RCC 7860 (cell line): ENCODE results near the gene PHKA2.

Source experiments
- DNase-seq: peaks from one replicate; pipeline ENCODE4 v3.0.0-alpha.2; 2015; ENCODE audit warnings: low spot score
- FAIRE-seq: peaks from 2 replicates; lab custom pipeline; 2012; peaks lifted over from hg19 to GRCh38; lab: Jason Lieb, UNC

Gene PHKA2

DNA sequence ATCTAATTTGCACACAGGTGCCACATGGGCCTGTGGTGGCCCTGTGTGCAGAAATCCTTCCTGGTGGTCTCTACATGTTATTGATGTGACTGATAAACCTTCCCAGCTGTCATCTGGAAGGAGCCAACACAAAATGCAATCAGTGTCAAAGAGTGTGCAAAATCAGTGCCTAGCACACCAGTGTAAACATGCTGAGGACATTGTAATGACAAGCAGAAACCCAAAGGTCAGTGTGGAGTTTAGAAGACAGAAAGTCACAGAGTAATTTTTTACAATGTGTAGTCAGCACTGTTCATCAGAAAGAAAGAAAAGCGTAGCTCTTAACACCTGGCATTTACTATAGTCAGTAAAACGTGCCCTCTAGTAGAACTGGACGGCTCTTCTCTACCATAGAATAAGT is 50.3 kb downstream of the PHKA2 start:
- FAIRE-seq (no peak), DNase-seq (no peak)

DNA sequence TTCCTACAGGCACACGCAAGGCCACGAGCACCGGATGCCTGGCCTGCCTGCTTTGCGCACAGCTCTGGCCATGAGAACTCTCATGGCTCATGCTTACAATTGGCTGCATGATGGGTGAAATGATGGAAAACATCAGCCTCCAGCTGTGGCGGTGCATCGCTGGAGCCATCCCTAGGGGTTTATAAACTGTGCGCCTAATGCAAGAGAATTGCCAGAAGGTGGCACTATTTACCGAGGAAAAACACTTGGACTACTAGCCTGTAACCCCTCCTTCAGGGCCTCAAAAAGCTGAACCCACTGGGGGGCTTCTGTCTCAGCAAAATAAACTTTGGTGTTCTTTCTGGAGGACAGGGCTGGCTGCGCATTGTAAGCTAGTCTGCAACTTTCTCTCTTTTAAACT is 51.9 kb downstream of the PHKA2 start:
- DNase-seq (peak; percentile 6), FAIRE-seq (no peak)

- no peak for FAIRE-seq
Observed at GRCh38 chrX:18929775-18930174, 54.1 kb downstream of the PHKA2 start.

GRCh38 chrX:18927558-18927957 is 56.4 kb downstream of the PHKA2 start:
- FAIRE-seq (no peak), DNase-seq (no peak)

More at GRCh38 chrX:18929775-18930174, 54.1 kb downstream of the PHKA2 start:
- no peak for DNase-seq

- no peak for FAIRE-seq
- no peak for DNase-seq
Observed at GRCh38 chrX:18924507-18925088, 59.3 kb downstream of the PHKA2 start.

- no peak for FAIRE-seq
- no peak for DNase-seq
Observed at GRCh38 chrX:18920566-18920965, 63.3 kb downstream of the PHKA2 start.

DNA sequence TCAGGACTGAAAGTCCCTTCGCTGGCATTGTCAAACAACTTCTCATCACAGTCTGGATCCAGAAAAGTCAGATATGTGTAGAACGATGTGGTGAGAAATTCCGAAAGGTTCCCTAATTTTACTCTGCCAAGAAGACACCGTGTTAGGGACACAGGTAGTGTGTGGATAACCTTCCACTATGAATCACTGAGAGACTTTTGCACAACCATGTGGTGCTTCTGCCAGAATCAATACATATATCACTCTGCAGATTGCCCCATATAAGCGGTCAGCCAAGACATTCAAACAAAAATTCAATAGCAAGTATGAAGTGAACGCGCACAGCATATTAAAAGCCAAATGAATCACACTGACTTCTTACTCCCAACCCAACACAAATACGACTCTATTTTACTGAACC is 63.8 kb downstream of the PHKA2 start:
- no peak for FAIRE-seq

GRCh38 chrX:18917831-18918230 is 66.1 kb downstream of the PHKA2 start:
- DNase-seq (no peak), FAIRE-seq (no peak)

More for the DNA sequence above, 63.8 kb downstream of the PHKA2 start:
- no peak for DNase-seq

- DNase-seq (no peak), FAIRE-seq (no peak)
Observed at GRCh38 chrX:18906286-18906685, 77.6 kb downstream of the PHKA2 start.

GRCh38 chrX:18900401-18900976 is 83.4 kb downstream of the PHKA2 start:
- FAIRE-seq (no peak), DNase-seq (no peak)

GRCh38 chrX:18899796-18900380 is 84.0 kb downstream of the PHKA2 start:
- FAIRE-seq (no peak), DNase-seq (no peak)

DNA sequence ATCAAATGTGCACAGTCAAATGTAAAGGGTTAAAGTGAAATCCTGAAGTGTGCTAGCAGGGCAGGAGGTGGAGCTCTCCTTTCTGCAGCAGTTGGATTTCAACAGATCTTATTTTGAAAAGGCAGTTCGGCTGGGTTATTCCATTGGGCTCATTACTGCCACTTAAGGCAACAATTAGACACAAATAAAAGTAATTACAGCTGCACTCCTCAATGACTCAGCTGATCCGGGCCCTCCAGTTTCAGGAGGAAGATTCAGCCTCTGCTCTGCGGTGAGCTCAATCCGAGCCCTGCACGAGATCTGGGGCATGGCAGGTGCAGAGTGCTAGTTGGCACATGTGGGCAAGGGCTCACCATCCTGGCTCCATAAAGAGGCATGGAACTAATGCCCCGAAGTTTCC is 85.4 kb downstream of the PHKA2 start:
- DNase-seq (no peak), FAIRE-seq (no peak)

DNA sequence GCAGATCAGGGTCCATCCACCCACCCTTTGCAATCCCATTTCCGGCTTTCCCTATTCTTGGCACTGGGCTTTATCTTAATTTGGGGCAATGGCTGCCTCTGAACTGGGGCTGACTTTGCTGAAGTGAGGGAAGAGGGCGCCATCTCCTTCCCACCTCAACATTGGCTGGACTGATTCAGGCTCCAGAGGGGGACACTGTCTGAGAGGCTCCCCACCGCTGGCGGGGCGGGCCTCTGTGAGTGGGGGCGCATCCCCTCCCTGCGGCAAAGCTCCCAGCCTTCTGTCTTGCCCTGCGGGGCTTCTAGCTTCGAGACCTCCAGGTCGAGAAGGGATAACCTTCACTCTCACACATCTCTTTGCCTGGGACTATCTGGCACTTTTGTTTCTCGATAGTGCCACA is 85.8 kb downstream of the PHKA2 start:
- FAIRE-seq (no peak), DNase-seq (no peak)

DNA sequence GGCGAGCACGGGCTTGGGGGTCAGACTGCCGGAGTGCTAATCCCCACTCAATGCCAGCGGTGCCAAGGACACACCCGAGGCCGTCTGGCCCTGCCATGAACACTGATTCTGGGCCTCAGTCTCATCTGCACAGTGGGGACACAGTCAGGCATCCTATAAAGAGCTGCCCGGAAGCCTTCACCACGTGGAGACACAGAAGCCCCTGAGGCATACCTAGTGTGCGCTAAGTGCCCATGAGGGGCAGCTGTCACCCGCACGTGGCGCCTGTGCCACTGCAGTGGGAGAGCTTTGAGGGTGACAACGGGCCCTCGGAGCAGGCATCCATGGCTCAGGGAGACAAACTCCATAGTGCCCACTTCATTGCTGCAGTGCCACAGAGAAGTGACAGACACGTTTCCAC is 86.3 kb downstream of the PHKA2 start:
- no peak for DNase-seq
- no peak for FAIRE-seq

GRCh38 chrX:18896680-18897544 is 87.0 kb downstream of the PHKA2 start:
- no peak for FAIRE-seq
- DNase-seq = no peak

DNA sequence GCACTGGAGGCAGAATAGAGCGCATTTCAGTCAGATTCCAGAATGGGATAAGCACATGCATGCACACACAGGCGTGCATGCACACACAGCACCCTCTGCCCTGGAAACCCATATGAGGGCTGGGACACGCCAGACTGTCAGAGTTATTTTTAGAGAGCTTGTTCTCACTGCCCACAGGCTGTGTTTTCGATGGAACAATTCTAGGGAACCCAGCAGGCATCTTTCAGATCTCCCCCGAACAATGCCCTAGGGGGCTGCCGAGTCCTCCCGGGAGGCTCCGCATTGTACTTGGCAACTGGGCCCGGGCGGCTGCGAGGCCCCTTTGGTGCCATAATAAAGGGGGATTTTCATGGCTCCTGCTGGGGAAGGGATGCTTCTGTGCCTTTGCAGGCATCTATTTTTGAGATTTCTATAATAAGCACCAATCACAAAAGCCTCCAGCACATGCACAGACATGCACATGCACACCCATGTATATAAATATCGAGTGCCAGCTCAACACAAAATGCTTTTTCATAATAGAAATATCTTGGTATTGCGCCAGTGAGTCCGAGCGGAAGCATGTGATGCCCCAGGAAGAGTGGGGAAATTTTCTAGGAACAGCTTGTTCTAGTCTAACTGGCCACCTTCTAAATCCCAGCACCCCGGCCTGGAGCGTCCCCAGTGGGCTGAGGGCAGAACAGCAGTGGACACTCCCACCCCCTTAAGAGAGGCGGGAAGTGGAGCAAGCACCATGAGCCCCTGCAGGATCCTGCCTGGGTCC is 88.5 kb downstream of the PHKA2 start:
- no peak for FAIRE-seq

DNA sequence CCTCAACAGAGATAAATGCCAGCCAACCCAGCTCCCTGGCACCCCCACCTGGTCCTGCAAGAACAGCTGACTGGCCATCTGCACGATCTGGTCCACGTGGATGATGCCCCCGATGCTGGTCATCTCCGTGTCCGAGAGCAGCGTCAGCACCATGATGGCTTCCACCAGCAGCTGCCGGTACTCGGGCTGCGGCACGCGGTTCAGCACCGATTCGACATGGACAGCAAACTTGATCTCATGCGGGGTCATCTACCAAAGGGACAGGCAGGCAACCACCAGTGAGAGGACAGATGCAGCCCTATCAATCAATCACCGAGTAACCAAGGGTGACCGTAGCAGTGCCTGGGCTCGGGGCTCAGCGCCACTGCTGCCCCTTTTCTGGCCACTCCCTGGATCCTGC is 89.8 kb downstream of the PHKA2 start:
- no peak for FAIRE-seq
- DNase-seq = no peak

More for the DNA sequence above, 88.5 kb downstream of the PHKA2 start:
- DNase-seq = no peak

- FAIRE-seq (no peak), DNase-seq (no peak)
Observed at GRCh38 chrX:18893536-18893935, 90.4 kb downstream of the PHKA2 start.

DNA sequence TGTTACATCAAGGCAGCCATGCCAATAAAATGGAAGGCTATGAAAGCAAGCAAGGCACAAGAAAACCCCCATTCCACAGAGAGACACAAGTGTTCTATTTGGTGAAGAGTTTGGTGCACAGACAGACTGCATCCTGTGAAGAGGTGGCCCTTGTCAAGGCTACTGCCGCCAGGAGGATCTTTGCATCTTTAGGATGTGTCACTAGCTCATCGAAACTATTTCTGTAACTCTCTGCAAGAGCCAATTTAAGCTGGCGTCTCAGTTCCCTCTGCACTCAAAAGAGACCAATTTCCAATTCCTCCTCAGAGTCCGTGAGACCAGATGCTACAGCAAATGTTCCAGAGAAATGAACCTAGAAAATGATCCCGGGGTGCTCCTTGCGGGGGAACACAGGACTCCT is 91.0 kb downstream of the PHKA2 start:
- FAIRE-seq (no peak), DNase-seq (no peak)

DNA sequence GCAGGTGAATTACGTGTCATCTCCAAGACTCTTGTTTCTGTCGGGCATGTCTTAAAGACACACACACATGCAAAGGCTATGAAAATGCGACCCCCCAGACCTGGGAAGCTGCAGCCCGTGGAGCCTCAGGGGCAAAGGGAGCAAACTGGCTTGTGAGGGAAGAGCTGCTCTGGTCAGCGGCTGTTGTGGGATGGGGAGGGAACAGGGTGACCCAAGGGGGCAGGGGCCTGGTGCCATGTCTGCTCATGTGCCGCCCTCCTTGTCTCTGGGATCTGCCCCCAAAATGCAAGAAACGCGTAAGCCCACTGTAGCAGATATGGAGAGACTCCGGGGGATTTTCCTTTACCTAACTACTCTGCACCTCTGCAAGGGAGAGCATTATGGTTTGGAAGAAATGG is 92.4 kb downstream of the PHKA2 start:
- no peak for FAIRE-seq
- DNase-seq = no peak
